Activated CD8-positive, alpha-beta memory T cell treated with anti-CD3 and anti-CD28 coated beads, Interleukin-2, amount 10 ng/mL, durations not matched to agents 7 days and 5 days (primary cell): Measurements from ENCODE around the gene CLPTM1L. TPM values are rescaled to one million over a fixed set of nuclear protein-coding genes. Genes with fewer than 3 reads are reported as not detected.
"Not testable (repeated sequence)": the region's sequence is repeated elsewhere in the genome, so short reads cannot be mapped to it uniquely, and the experiment has no call there.

Experiments used
- ATAC-seq: fragments of 150-1000 bp; cut with Tn5 transposase; one replicate; pipeline ENCODE4 v1.10.0; 2021; ENCODE audit warnings: moderate library complexity
- CTCF ChIA-PET: fragments of 350-600 bp; sonication (Branson Sonifier 250); formaldehyde crosslinking; loops from one replicate; lab custom pipeline; 2021; ENCODE audit warnings: antibody characterized with exemption; lab: Charles Lee
- DNase-seq: peaks from one replicate; pipeline ENCODE4 v3.0.0-alpha.2; 2020
- H3K27ac Mint-ChIP-seq: one replicate; pipeline ENCODE4 v1.8.0; 2021; ENCODE audit warnings: mild to moderate bottlenecking, mixed read lengths
- H3K27me3 Mint-ChIP-seq: one replicate; pipeline ENCODE4 v1.8.0; 2021; ENCODE audit warnings: mixed read lengths
- H3K36me3 Mint-ChIP-seq: one replicate; pipeline ENCODE4 v1.8.0; 2021; ENCODE audit warnings: mild to moderate bottlenecking, mixed read lengths
- H3K4me1 Mint-ChIP-seq: one replicate; pipeline ENCODE4 v1.8.0; 2021; ENCODE audit warnings: mixed read lengths
- H3K4me3 Mint-ChIP-seq: one replicate; pipeline ENCODE4 v1.8.0; 2021; ENCODE audit warnings: mild to moderate bottlenecking, moderate library complexity, mixed read lengths
- H3K9me3 Mint-ChIP-seq: one replicate; pipeline ENCODE4 v1.8.0; 2022; ENCODE audit warnings: low read depth, mixed read lengths
- total RNA-seq, 2 experiments: library from RNA; stranded (reverse); gene quantifications; one replicate each; pipeline ENCODE4 v1.2.3, GENCODE V29; 2021

The CLPTM1L gene
- total RNA-seq, 2 experiments from 2014 or later = 107 to 115 TPM

DNA sequence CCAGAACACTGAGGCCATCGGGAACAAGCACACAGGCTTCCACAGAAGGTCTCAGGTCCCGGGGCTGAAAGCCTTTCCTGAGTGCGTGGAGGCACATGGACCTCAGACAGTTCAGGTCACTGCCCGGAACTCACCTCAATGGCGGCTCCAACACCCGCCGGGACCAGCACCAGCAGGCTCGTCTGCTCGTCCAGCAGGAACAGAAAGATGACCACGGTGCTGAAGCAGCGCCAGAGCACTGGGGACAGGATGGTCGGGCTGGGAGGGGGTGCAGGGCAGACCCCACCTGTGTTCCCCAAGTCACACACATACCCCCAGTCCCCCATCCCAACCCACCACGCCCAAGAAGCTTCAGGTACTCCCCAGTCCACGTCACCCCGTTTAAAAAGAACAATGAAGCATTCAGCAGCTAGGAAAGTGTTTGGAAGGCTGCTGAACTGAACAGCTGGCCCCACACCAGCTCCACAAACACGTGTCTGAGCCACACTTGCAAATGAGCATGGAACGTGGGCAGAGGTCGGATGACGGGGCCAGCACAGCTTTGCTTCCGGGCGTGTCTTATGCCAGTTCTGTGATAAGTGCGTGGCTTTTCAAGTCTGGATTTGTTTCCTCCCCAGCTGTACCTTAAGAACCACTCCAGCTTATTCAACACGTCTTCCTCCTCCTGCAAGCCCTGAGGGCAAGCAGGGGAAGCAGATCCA lies 14.6 kb downstream of the CLPTM1L start:
- CTCF ChIA-PET = no interaction called here
- Mint-ChIP-seq H3K9me3 (no peaks in the 10 kb centered on the region), H3K27ac (no peak overlapping the region), H3K36me3 (peaks cover 17% of the 10 kb centered on the region), H3K4me3 (no peak overlapping the region), H3K4me1 (no peaks in the 10 kb centered on the region), H3K27me3 (no peaks in the 10 kb centered on the region)
- DNase-seq (no peak), ATAC-seq (no peak)

- CTCF ChIA-PET = interaction anchor here (1.0 to 1.1 kb wide), 2 partner anchors 14 to 51 kb away, joined by 3 read pairs; no protein-coding TSS in a partner anchor
- Mint-ChIP-seq H3K9me3 (no peaks in the 10 kb centered on the region), H3K4me1 (no peaks in the 10 kb centered on the region), H3K36me3 (peaks cover 16% of the 10 kb centered on the region), H3K27ac (no peak overlapping the region), H3K4me3 (no peak overlapping the region), H3K27me3 (no peaks in the 10 kb centered on the region)
- no peak for DNase-seq
- ATAC-seq = no peak
Measured at GRCh38 chr5:1329111-1329579, 15.8 kb downstream of the CLPTM1L start.

DNA sequence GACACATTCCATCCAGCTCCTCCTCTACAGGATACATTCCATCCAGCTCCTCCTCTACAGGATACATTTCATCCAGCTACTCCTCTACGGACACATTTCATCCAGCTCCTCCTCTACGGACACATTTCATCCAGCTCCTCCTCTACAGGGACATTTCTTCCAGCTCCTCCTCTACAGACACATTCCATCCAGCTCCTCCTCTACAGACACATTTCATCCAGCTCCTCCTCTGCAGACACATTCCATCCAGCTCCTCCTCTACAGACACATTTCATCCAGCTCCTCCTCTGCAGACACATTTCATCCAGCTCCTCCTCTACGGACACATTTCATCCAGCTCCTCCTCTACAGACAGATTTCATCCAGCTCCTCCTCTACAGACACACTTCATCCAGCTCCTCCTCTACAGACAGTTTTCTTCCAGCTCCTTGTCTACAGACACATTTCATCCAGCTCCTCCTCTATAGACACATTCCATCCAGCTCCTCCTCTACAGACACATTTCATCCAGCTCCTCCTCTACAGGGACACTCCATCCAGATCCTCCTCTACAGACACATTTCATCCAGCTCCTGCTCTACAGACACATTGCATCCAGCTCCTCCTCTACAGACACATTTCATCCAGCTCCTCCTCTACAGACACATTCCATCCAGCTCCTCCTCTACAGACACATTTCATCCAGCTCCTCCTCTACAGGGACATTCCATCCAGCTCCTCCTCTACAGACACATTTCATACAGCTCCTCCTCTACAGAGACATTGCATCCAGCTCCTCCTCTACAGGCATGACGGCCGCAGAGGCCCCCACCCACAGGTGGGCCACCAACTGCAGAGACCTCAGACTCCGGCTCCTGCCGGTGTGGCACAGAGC lies 16.4 kb downstream of the CLPTM1L start:
- H3K4me1 Mint-ChIP-seq, H3K27me3 Mint-ChIP-seq, ATAC-seq, H3K27ac Mint-ChIP-seq, H3K4me3 Mint-ChIP-seq, DNase-seq, H3K9me3 Mint-ChIP-seq: not testable (repeated sequence)
- peaks cover 17% of the 10 kb centered on the region for H3K36me3 Mint-ChIP-seq
- CTCF ChIA-PET = interaction anchor here (1.0 to 1.4 kb wide), 3 partner anchors 12 to 52 kb away, joined by 3 read pairs; no protein-coding TSS in a partner anchor

DNA sequence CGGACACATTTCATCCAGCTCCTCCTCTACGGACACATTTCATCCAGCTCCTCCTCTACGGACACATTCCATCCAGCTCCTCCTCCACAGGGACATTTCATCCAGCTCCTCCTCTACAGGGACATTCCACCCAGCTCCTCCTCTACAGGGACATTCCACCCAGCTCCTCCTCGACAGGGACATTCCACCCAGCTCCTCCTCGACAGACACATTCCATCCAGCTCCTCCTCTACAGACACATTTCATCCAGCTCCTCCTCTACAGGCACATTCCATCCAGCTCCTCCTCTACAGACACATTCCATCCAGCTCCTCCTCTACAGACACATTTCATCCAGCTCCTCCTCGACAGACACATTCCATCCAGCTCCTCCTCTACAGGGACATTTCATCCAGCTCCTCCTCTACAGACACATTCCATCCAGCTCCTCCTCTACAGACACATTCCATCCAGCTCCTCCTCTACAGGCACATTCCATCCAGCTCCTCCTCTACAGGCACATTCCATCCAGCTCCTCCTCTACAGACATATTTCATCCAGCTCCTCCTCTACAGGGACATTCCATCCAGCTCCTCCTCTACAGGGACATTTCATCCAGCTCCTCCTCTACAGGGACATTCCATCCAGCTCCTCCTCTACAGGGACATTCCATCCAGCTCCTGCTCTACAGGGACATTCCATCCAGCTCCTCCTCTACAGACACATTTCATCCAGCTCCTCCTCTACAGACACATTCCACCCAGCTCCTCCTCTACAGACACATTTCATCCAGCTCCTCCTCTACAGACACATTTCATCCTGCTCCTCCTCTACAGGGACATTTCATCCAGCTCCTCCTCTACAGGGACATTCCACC lies 17.8 kb downstream of the CLPTM1L start:
- H3K27ac Mint-ChIP-seq, H3K4me3 Mint-ChIP-seq, ATAC-seq, DNase-seq, H3K4me1 Mint-ChIP-seq, H3K27me3 Mint-ChIP-seq, H3K9me3 Mint-ChIP-seq: not testable (repeated sequence)
- CTCF ChIA-PET = interaction anchor here (0.7 to 1.4 kb wide), 2 partner anchors 11 to 18 kb away, joined by 3 read pairs; no protein-coding TSS in a partner anchor
- peaks cover 14% of the 10 kb centered on the region for H3K36me3 Mint-ChIP-seq

DNA sequence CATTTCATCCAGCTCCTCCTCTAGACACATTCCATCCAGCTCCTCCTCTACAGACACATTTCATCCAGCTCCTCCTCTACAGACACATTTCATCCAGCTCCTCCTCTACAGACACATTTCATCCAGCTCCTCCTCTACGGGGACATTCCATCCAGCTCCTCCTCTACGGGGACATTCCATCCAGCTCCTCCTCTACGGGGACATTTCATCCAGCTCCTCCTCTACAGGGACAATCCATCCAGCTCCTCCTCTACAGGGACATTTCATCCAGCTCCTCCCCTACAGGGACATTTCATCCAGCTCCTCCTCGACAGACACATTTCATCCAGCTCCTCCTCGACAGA lies 18.4 kb downstream of the CLPTM1L start:
- not testable (repeated sequence) for H3K4me1 Mint-ChIP-seq, H3K4me3 Mint-ChIP-seq, H3K9me3 Mint-ChIP-seq, H3K27ac Mint-ChIP-seq, DNase-seq, ATAC-seq, H3K27me3 Mint-ChIP-seq
- peaks cover 14% of the 10 kb centered on the region for H3K36me3 Mint-ChIP-seq
- CTCF ChIA-PET = interaction anchor here (0.7 to 0.9 kb wide), 2 partner anchors 17 to 152 kb away, joined by 3 read pairs; no protein-coding TSS in a partner anchor

DNA sequence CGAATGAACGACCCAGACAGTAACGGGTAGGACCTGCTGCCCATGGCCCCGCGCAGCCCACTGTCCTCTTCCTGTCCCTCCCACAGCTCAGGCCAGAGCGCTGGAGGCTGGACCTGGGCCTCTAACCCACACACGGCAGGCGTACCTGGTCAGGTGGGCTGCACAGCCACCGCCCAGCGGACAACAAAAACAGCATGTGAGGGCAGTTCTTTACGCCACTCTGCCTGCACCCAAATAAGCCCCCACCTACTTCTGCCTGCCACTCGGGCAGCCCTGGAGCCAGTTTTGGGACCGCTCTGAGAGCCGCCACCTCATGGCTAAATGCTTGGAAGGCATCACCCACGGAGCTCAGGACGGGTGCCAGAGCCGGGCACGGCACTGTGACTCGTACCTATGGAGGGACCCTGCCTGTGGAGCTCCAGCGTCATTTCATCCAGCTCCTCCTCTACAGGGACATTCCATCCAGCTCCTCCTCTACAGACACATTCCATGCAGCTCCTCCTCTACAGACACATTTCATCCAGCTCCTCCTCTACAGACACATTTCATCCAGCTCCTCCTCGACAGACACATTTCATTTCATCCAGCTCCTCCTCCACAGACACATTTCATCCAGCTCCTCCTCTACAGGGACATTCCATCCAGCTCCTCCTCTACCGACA lies 18.9 kb downstream of the CLPTM1L start:
- H3K36me3 Mint-ChIP-seq = peaks cover 12% of the 10 kb centered on the region
- CTCF ChIA-PET = interaction anchor here (0.7 to 0.9 kb wide), 2 partner anchors 17 to 152 kb away, joined by 3 read pairs; no protein-coding TSS in a partner anchor
- no peak overlapping the region for H3K27ac Mint-ChIP-seq
- H3K4me1 Mint-ChIP-seq = no peaks in the 10 kb centered on the region
- no peak overlapping the region for H3K4me3 Mint-ChIP-seq
- DNase-seq = no peak
- no peaks in the 10 kb centered on the region for H3K27me3 Mint-ChIP-seq
- no peak for ATAC-seq
- H3K9me3 Mint-ChIP-seq = no peaks in the 10 kb centered on the region

DNA sequence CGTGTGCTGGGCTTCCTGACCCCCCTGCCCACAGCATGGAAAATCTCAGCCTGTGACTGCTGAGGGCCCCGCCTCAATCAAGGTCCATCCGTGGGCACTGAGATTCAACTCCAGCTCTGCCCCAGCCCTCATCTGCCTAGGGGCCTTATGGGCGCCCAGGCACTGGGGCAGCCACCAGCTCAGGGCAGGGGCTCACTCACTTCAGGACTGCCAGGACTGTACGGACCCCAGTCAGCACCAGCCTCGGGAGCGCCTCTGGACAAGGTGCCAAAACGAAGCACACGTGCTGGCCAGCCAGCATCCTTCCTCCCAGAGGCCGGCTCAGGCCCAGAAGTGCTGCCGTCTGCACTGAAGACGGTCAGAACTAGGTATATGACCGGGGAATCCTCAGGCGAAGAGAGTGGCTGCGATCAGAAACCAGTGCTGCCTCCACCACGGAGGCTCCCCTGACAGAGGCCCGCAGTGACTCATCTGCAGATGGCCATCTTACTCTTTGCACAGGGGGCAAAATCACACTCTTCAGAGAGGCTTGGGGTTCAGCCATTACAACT lies 19.6 kb downstream of the CLPTM1L start:
- Mint-ChIP-seq H3K9me3 (no peaks in the 10 kb centered on the region), H3K27ac (no peak overlapping the region), H3K4me1 (no peaks in the 10 kb centered on the region), H3K36me3 (peaks cover 13% of the 10 kb centered on the region), H3K4me3 (no peak overlapping the region), H3K27me3 (no peaks in the 10 kb centered on the region)
- DNase-seq (no peak), ATAC-seq (no peak)
- CTCF ChIA-PET = interaction anchor here (0.9 kb wide), 1 partner anchor 151 kb away, joined by 3 read pairs; no protein-coding TSS in a partner anchor

GRCh38 chr5:1324719-1325190 lies 20.1 kb downstream of the CLPTM1L start:
- Mint-ChIP-seq H3K9me3 (no peaks in the 10 kb centered on the region), H3K4me1 (no peaks in the 10 kb centered on the region), H3K4me3 (no peak overlapping the region), H3K27ac (no peak overlapping the region), H3K36me3 (peaks cover 16% of the 10 kb centered on the region), H3K27me3 (no peaks in the 10 kb centered on the region)
- ATAC-seq = no peak
- CTCF ChIA-PET = interaction anchor here (1.0 kb wide), 1 partner anchor 12 kb away, joined by 4 read pairs; no protein-coding TSS in a partner anchor
- no peak for DNase-seq

DNA sequence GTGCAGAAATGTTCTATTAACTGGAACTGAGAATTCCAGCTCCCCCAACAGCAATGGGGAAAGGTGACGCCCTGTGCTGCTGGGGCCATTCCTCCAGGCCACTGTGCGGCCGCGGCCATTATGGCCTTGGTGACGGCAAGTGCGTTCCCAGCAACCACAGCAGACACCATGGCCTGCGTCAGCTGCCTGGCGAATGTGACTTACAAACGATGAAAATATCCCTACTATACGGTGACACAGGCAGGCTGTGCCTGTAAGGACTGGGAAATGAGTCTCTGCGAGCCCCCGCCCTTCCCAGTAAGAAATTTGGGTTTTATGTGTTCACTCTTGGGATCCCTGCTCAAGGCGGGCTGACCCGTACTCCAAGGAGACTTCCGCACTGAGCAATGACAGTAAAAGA lies 20.6 kb downstream of the CLPTM1L start:
- no peak overlapping the region for H3K4me3 Mint-ChIP-seq

GRCh38 chr5:1323803-1324173 lies 21.1 kb downstream of the CLPTM1L start:
- H3K27ac Mint-ChIP-seq = no peak overlapping the region
- peaks cover 16% of the 10 kb centered on the region for H3K36me3 Mint-ChIP-seq
- no peak overlapping the region for H3K4me3 Mint-ChIP-seq
- H3K4me1 Mint-ChIP-seq = no peaks in the 10 kb centered on the region
- no peaks in the 10 kb centered on the region for H3K9me3 Mint-ChIP-seq
- CTCF ChIA-PET = interaction anchor here (1.0 kb wide), 1 partner anchor 11 kb away, joined by 4 read pairs; no protein-coding TSS in a partner anchor
- ATAC-seq = no peak
- H3K27me3 Mint-ChIP-seq = no peaks in the 10 kb centered on the region
- no peak for DNase-seq

More for the DNA sequence above, 20.6 kb downstream of the CLPTM1L start:
- no peak overlapping the region for H3K27ac Mint-ChIP-seq
- H3K4me1 Mint-ChIP-seq = no peaks in the 10 kb centered on the region
- no peaks in the 10 kb centered on the region for H3K9me3 Mint-ChIP-seq
- CTCF ChIA-PET = interaction anchor here (1.0 kb wide), 1 partner anchor 11 kb away, joined by 4 read pairs; no protein-coding TSS in a partner anchor
- H3K27me3 Mint-ChIP-seq = no peaks in the 10 kb centered on the region
- peaks cover 16% of the 10 kb centered on the region for H3K36me3 Mint-ChIP-seq
- ATAC-seq (no peak), DNase-seq (no peak)

DNA sequence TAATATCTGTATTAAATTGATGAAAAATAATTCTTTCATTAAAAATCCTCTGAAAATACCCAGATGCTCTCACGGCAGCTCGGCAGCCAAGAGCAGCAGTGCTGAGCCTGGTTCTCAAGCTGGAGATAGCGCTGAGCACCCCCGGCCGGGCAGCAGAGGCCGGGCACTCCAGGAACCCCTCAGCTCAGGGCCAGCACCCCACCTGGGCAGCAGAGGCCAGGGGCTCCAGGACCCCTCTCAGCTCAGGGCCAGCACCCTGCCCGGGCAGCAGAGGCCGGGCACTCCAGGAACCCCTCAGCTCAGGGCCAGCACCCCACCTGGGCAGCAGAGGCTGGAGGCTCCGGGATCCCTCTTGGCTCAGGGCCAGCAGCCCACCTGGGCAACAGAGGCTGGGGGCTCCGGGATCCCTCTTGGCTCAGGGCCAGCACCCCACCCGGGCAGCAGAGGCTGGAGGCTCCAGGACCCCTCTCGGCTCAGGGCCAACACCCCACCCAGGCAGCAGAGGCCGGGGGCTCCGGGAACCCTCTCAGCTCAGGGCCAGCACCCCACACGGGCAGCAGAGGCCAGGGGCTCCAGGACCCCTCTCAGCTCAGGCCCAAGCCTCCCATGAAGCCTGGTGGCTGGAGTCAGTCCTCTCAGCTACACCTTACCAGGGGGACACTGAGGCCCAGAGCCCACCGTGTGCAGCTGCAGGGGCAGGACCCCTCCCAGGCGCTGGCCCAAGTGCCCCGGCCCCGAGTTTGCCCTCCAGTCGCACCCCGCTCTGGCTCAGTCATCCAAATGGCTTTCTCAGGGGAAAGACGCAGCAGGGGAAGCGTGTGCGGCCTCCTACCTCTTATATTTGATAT lies 21.7 kb downstream of the CLPTM1L start:
- H3K27me3 Mint-ChIP-seq = no peaks in the 10 kb centered on the region
- no peak overlapping the region for H3K27ac Mint-ChIP-seq
- DNase-seq (no peak), ATAC-seq (no peak)
- H3K4me3 Mint-ChIP-seq = no peak overlapping the region
- no peaks in the 10 kb centered on the region for H3K9me3 Mint-ChIP-seq
- H3K4me1 Mint-ChIP-seq = no peaks in the 10 kb centered on the region
- CTCF ChIA-PET = no interaction called here
- peaks cover 21% of the 10 kb centered on the region for H3K36me3 Mint-ChIP-seq
